HepG2 (cell line): ENCODE data around the gene SLC25A45. TPM values are rescaled to one million over a fixed set of nuclear protein-coding genes. Genes with fewer than 3 reads are reported as not detected.

Experiments used
- DNMT3B ChIP-seq: conservative IDR thresholded peaks from 2 replicates; pipeline ENCODE4 v1.6.1; 2016; ENCODE audit warnings: missing biosample characterization, control low read depth
- E2F1 ChIP-seq: sonication (generic); formaldehyde crosslinking; IDR thresholded peaks from 2 replicates; pipeline ENCODE4 v1.5.0; 2020; ENCODE audit warnings: missing genetic modification reagents
- GFI1 ChIP-seq: sonication (generic); formaldehyde crosslinking; IDR thresholded peaks from 2 replicates; pipeline ENCODE4 v1.5.0; 2020; ENCODE audit warnings: missing genetic modification reagents, mild to moderate bottlenecking, borderline replicate concordance
- HMGA1 ChIP-seq: sonication (generic); formaldehyde crosslinking; conservative IDR thresholded peaks from 2 replicates; pipeline ENCODE4 v1.4.0; 2020; ENCODE audit warnings: missing genetic modification reagents
- IKZF4 ChIP-seq: sonication (generic); formaldehyde crosslinking; IDR thresholded peaks from 2 replicates; pipeline ENCODE4 v1.5.1; 2020; ENCODE audit warnings: borderline replicate concordance, mild to moderate bottlenecking, low read depth, missing genetic modification reagents; ENCODE audit errors: not compliant biosample characterization
- KAT7 ChIP-seq: IDR thresholded peaks from 2 replicates; pipeline ENCODE4 v1.6.1; 2018; ENCODE audit warnings: borderline replicate concordance, missing compliant biosample characterization
- PAF1 ChIP-seq: IDR thresholded peaks from 2 replicates; pipeline ENCODE4 v1.6.1; 2016; ENCODE audit warnings: missing genetic modification reagents, missing compliant biosample characterization
- RAD21 ChIP-seq: fragments of 450-650 bp; formaldehyde crosslinking; IDR thresholded peaks from 2 replicates; pipeline ENCODE4 v1.5.0; 2020; ENCODE audit warnings: mild to moderate bottlenecking
- SMC3 ChIP-seq: IDR thresholded peaks from 2 replicates; pipeline ENCODE4 v1.6.1; 2011; ENCODE audit warnings: low read length, improper control_type of control experiment
- TBX3 ChIP-seq: fragments of 450-650 bp; IDR thresholded peaks from 2 replicates; pipeline ENCODE4 v1.6.1; 2017; ENCODE audit warnings: antibody characterized with exemption, mild to moderate bottlenecking, inconsistent platforms, borderline replicate concordance
- ZFX ChIP-seq: sonication (generic); formaldehyde crosslinking; IDR thresholded peaks from 2 replicates; pipeline ENCODE4 v1.4.0; 2020; ENCODE audit warnings: mild to moderate bottlenecking, low read depth, missing genetic modification reagents, moderate library complexity
- ZNF256 ChIP-seq: sonication (generic); formaldehyde crosslinking; conservative IDR thresholded peaks from 2 replicates; pipeline ENCODE4 v1.4.0; 2020; ENCODE audit warnings: missing genetic modification reagents
- ZNF263 ChIP-seq: sonication (generic); formaldehyde crosslinking; IDR thresholded peaks from 2 replicates; pipeline ENCODE4 v1.4.0; 2020; ENCODE audit warnings: missing genetic modification reagents
- ZNF333 ChIP-seq: sonication (generic); formaldehyde crosslinking; IDR thresholded peaks from 2 replicates; pipeline ENCODE4 v1.4.0; 2020; ENCODE audit warnings: mild to moderate bottlenecking, missing genetic modification reagents, borderline replicate concordance
- ZNF777 ChIP-seq: sonication (generic); formaldehyde crosslinking; IDR thresholded peaks from 2 replicates; pipeline ENCODE4 v1.4.0; 2020; ENCODE audit warnings: missing genetic modification reagents
- ZNF790 ChIP-seq: sonication (generic); formaldehyde crosslinking; IDR thresholded peaks from 2 replicates; pipeline ENCODE4 v1.8.0; 2022; ENCODE audit warnings: missing genetic modification reagents, mild to moderate bottlenecking, borderline replicate concordance
- polyA plus RNA-seq, 8 experiments: library from polyadenylated mRNA; depleted of rRNA in 3 of 8; stranded (reverse) in 7 of 8; unstranded in 1 of 8; fragments of >200 nt; fragmentation: Illumina TruSeq in 4 of 8; extraction: Trizol in 4 of 8; gene quantifications; 2 replicates each; pipeline versions ENCODE4 v1.2.1 to v1.2.3, GENCODE V29; 2011 to 2016; ENCODE audit warnings: low read depth in 4 of 8, missing spikeins in 1 of 8, mixed read lengths in 1 of 8; ENCODE audit not compliant: insufficient read depth in 1 of 8
- total RNA-seq, 5 experiments: library from RNA; depleted of rRNA; stranded (reverse); fragments of >200 nt; fragmentation: Illumina TruSeq; extraction: Trizol; gene quantifications; 2 replicates each; pipeline ENCODE4 v1.2.3, GENCODE V29; 2016; ENCODE audit warnings: low read depth in 1 of 5
- TF ChIP-seq, protein P1 (sequence below): sonication (generic); formaldehyde crosslinking; IDR thresholded peaks from 2 replicates; pipeline ENCODE4 v1.8.0; 2022; ENCODE audit warnings: missing genetic modification reagents, mild to moderate bottlenecking, inconsistent platforms, borderline replicate concordance
- TF ChIP-seq, protein P2 (sequence below): sonication (generic); formaldehyde crosslinking; IDR thresholded peaks from 2 replicates; pipeline ENCODE4 v1.4.0; 2020; ENCODE audit warnings: missing genetic modification reagents
- TF ChIP-seq, protein P3 (sequence below): sonication (generic); formaldehyde crosslinking; IDR thresholded peaks from 2 replicates; pipeline ENCODE4 v1.5.0; 2020; ENCODE audit warnings: mild to moderate bottlenecking, missing genetic modification reagents, moderate library complexity
- TF ChIP-seq, protein P4 (sequence below): sonication (generic); formaldehyde crosslinking; IDR thresholded peaks from 2 replicates; pipeline ENCODE4 v1.9.0; 2022; ENCODE audit warnings: missing genetic modification reagents, mild to moderate bottlenecking, borderline replicate concordance

Gene SLC25A45
- total and polyA plus RNA-seq, 2 of the 13 experiments (the other 11 are each of a cell fraction or from before 2014, with no cell fraction given) = 1.2 to 3.4 TPM

DNA sequence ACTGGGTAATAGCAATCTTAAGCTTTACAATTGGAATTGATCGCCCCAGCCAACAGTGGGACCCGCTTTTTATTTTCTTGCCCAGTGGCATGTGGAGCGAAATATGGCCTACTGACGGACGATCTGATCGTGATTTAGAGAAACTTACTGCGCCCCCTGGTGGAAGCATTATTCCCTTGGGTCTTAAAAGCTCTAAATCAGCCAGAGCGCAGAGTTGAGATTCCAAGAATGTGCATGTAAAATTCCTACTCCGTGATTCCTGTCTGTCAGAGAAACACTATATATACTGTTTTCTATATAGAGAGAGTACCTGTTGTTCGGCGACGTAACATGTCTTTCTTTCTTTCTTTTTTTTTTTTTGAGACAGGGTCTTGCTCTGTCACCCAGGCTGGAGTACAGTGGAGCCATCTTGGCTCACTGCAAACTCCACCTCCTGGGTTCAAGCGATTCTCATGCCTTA is 52.5 kb downstream of the SLC25A45 start (continued):
- TF ChIP-seq, protein P1, sequence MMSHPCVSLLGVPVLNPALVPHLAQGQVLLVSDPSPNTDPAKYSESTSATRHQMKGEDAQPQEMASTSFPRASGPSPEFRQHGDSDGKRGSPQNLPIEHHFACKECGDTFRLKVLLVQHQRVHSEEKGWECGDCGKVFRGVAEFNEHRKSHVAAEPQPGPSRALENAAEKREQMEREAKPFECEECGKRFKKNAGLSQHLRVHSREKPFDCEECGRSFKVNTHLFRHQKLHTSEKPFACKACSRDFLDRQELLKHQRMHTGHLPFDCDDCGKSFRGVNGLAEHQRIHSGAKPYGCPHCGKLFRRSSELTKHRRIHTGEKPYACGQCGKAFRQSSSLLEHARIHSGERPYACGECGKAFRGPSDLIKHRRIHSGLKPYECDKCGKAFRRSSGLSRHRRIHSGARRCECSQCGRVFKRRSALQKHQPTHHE (CRISPR knock-in tag) = no peak
- 0 out of 2 replicates have a peak, but pooled peaks have one; percentile 24 for TF ChIP-seq ZNF263 (CRISPR knock-in tag)
- TF ChIP-seq ZNF333 (CRISPR knock-in tag) = no peak
- peak; percentile 84 for TF ChIP-seq SMC3
- TF ChIP-seq, protein P2, sequence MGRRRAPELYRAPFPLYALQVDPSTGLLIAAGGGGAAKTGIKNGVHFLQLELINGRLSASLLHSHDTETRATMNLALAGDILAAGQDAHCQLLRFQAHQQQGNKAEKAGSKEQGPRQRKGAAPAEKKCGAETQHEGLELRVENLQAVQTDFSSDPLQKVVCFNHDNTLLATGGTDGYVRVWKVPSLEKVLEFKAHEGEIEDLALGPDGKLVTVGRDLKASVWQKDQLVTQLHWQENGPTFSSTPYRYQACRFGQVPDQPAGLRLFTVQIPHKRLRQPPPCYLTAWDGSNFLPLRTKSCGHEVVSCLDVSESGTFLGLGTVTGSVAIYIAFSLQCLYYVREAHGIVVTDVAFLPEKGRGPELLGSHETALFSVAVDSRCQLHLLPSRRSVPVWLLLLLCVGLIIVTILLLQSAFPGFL (CRISPR knock-in tag) = no peak
- no peak for TF ChIP-seq GFI1 (CRISPR knock-in tag)
- TF ChIP-seq ZNF777 (CRISPR knock-in tag) = 0 out of 2 replicates have a peak, but pooled peaks have one; percentile 41
- no peak for TF ChIP-seq TBX3
- TF ChIP-seq E2F1 (CRISPR knock-in tag) = 0 out of 2 replicates have a peak, but pooled peaks have one; percentile 24
- no peak for TF ChIP-seq IKZF4
- no peak for TF ChIP-seq DNMT3B (CRISPR knock-in tag)
- TF ChIP-seq, protein P3, sequence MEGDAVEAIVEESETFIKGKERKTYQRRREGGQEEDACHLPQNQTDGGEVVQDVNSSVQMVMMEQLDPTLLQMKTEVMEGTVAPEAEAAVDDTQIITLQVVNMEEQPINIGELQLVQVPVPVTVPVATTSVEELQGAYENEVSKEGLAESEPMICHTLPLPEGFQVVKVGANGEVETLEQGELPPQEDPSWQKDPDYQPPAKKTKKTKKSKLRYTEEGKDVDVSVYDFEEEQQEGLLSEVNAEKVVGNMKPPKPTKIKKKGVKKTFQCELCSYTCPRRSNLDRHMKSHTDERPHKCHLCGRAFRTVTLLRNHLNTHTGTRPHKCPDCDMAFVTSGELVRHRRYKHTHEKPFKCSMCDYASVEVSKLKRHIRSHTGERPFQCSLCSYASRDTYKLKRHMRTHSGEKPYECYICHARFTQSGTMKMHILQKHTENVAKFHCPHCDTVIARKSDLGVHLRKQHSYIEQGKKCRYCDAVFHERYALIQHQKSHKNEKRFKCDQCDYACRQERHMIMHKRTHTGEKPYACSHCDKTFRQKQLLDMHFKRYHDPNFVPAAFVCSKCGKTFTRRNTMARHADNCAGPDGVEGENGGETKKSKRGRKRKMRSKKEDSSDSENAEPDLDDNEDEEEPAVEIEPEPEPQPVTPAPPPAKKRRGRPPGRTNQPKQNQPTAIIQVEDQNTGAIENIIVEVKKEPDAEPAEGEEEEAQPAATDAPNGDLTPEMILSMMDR (CRISPR knock-in tag) = peak; percentile 82
- no peak for TF ChIP-seq PAF1 (CRISPR knock-in tag)
- 0 out of 2 replicates have a peak, but pooled peaks have one; percentile 30 for TF ChIP-seq ZNF790 (CRISPR knock-in tag)
- TF ChIP-seq ZNF256 = no peak
- no peak for TF ChIP-seq HMGA1 (CRISPR knock-in tag)
- TF ChIP-seq, protein P4, sequence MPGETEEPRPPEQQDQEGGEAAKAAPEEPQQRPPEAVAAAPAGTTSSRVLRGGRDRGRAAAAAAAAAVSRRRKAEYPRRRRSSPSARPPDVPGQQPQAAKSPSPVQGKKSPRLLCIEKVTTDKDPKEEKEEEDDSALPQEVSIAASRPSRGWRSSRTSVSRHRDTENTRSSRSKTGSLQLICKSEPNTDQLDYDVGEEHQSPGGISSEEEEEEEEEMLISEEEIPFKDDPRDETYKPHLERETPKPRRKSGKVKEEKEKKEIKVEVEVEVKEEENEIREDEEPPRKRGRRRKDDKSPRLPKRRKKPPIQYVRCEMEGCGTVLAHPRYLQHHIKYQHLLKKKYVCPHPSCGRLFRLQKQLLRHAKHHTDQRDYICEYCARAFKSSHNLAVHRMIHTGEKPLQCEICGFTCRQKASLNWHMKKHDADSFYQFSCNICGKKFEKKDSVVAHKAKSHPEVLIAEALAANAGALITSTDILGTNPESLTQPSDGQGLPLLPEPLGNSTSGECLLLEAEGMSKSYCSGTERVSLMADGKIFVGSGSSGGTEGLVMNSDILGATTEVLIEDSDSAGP = no peak
- TF ChIP-seq KAT7 (CRISPR knock-in tag) = no peak
- TF ChIP-seq RAD21 (CRISPR knock-in tag) = peak; percentile 65
- TF ChIP-seq ZFX (CRISPR knock-in tag) = peak; percentile 65
